ENCODE results near the gene FADS2. TPM values are rescaled to one million over a fixed set of nuclear protein-coding genes. Genes with fewer than 3 reads are reported as not detected.

The FADS2 gene
- total and polyA plus RNA-seq, 2 of the 13 experiments (the other 11 are each of a cell fraction or from before 2014, with no cell fraction given), result 90.1 to 124 TPM

GRCh38 chr11:61891331-61892084, 63.4 kb downstream of the FADS2 start, which contains the start of gene FADS3 (continued):
- TF ChIP-seq HNRNPK (IDR thresholded peaks at IDR 0.05; ENCODE audit: low read depth, low read length, poor library complexity, severe bottlenecking) (peak; percentile 40), GABPB1 (CRISPR knock-in tag; IDR thresholded peaks at IDR 0.05) (no peak; the same call in 1 of the 2 replicates), HNF4G (IDR thresholded peaks at IDR 0.05; ENCODE audit: borderline replicate concordance, low read depth, low read length) (no peak), HNF4G (CRISPR knock-in tag; IDR thresholded peaks at IDR 0.05; ENCODE audit: borderline replicate concordance, low read depth) (0 out of 2 replicates have a peak, but pooled peaks have one; percentile 32), ZNF746 (CRISPR knock-in tag; IDR thresholded peaks at IDR 0.05) (no peak), SAP130 (CRISPR knock-in tag; IDR thresholded peaks at IDR 0.05; ENCODE audit: low read depth) (peak; percentile 35; the same call in 1 of the 2 replicates), KAT8 (CRISPR knock-in tag; IDR thresholded peaks at IDR 0.05) (peak; percentile 14; the same call in 1 of the 2 replicates), RAD21 (CRISPR knock-in tag; IDR thresholded peaks at IDR 0.05) (peak; percentile 23; the same call in 1 of the 2 replicates), GLMP (CRISPR knock-in tag; IDR thresholded peaks at IDR 0.05; ENCODE audit: borderline replicate concordance) (no peak), ZNF142 (CRISPR knock-in tag; IDR thresholded peaks at IDR 0.05) (0 out of 2 replicates have a peak, but pooled peaks have one; percentile 38), ZFP41 (CRISPR knock-in tag; IDR thresholded peaks at IDR 0.05; ENCODE audit: borderline replicate concordance) (no peak), IRF9 (CRISPR knock-in tag; IDR thresholded peaks at IDR 0.05; ENCODE audit: borderline replicate concordance) (no peak), NFYB (CRISPR knock-in tag; IDR thresholded peaks at IDR 0.05) (peak; percentile 42), ZNF3 (CRISPR knock-in tag; IDR thresholded peaks at IDR 0.05) (no peak), ZNF839 (CRISPR knock-in tag; IDR thresholded peaks at IDR 0.05; ENCODE audit: borderline replicate concordance) (no peak), SETDB1 (CRISPR knock-in tag; IDR thresholded peaks at IDR 0.05; ENCODE audit: borderline replicate concordance) (no peak), NCOA1 (CRISPR knock-in tag; IDR thresholded peaks at IDR 0.05) (no peak), YEATS2 (CRISPR knock-in tag; IDR thresholded peaks at IDR 0.05; ENCODE audit: borderline replicate concordance) (0 out of 2 replicates have a peak, but pooled peaks have one; percentile 15), REPIN1 (CRISPR knock-in tag; IDR thresholded peaks at IDR 0.05; ENCODE audit: borderline replicate concordance, low read depth) (no peak)
- TF ChIP-seq, protein P1, sequence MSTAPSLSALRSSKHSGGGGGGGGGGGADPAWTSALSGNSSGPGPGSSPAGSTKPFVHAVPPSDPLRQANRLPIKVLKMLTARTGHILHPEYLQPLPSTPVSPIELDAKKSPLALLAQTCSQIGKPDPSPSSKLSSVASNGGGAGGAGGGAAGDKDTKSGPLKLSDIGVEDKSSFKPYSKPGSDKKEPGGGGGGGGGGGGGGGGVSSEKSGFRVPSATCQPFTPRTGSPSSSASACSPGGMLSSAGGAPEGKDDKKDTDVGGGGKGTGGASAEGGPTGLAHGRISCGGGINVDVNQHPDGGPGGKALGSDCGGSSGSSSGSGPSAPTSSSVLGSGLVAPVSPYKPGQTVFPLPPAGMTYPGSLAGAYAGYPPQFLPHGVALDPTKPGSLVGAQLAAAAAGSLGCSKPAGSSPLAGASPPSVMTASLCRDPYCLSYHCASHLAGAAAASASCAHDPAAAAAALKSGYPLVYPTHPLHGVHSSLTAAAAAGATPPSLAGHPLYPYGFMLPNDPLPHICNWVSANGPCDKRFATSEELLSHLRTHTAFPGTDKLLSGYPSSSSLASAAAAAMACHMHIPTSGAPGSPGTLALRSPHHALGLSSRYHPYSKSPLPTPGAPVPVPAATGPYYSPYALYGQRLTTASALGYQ (CRISPR knock-in tag; IDR thresholded peaks at IDR 0.05), result no peak

Data from HepG2 (cell line).